ENCODE results near the gene IGFBP5.

GRCh38 chr2:216664593-216665034 lies 30.7 kb downstream of the IGFBP5 start:
- TF ChIP-seq, protein P1, sequence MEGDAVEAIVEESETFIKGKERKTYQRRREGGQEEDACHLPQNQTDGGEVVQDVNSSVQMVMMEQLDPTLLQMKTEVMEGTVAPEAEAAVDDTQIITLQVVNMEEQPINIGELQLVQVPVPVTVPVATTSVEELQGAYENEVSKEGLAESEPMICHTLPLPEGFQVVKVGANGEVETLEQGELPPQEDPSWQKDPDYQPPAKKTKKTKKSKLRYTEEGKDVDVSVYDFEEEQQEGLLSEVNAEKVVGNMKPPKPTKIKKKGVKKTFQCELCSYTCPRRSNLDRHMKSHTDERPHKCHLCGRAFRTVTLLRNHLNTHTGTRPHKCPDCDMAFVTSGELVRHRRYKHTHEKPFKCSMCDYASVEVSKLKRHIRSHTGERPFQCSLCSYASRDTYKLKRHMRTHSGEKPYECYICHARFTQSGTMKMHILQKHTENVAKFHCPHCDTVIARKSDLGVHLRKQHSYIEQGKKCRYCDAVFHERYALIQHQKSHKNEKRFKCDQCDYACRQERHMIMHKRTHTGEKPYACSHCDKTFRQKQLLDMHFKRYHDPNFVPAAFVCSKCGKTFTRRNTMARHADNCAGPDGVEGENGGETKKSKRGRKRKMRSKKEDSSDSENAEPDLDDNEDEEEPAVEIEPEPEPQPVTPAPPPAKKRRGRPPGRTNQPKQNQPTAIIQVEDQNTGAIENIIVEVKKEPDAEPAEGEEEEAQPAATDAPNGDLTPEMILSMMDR (IDR thresholded peaks at IDR 0.05): no peak
- TF ChIP-seq POLR2AphosphoS5 (IDR thresholded peaks at IDR 0.05): no peak
- no peak for TF ChIP-seq POLR2A (IDR thresholded peaks at IDR 0.05)

All from breast epithelium (tissue), 3 donors.